ENCODE results near the gene RALB. TPM values are rescaled to one million over a fixed set of nuclear protein-coding genes. Genes with fewer than 3 reads are reported as not detected.
A peak's percentile ranks its signal among the peaks of the same experiment; 100 is the strongest.
"Not testable (repeated sequence)": the region's sequence is repeated elsewhere in the genome, so short reads cannot be mapped to it uniquely, and the experiment has no call there.

The RALB gene
- total RNA-seq, 4 donors from 2014 or later, result 18.9 to 81.0 (median 59.4) TPM

DNA sequence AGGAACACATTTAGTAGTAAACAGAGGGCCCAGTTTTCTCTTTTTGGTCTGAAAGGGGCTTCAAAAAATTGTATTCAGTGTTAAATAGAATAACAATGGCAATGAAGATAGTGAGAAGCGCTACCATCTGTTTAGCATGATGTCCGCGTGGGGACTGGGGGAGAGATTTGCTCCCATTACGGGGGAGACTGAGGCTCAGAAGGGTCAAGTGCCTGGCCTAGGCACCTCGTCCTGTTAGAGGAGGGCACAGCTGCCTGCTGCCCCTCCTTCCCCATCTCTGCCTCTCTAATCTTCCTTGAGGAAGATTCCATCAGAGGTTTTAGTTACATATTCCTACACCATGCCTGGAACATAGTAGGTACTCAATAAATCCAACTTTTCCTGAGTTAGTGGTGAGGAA, 19.4 kb upstream of the RALB start:
- intact Hi-C loops (cut with DNase I; ENCODE audit: low total_unique reads), result no loop called here
- peak; percentile 5 for DNase-seq
- 83 to 92% methylated on average over 1 to 5 of the region's 5 CpGs for WGBS, 2 donors (ENCODE audit: low coverage in 1 of 2)

DNA sequence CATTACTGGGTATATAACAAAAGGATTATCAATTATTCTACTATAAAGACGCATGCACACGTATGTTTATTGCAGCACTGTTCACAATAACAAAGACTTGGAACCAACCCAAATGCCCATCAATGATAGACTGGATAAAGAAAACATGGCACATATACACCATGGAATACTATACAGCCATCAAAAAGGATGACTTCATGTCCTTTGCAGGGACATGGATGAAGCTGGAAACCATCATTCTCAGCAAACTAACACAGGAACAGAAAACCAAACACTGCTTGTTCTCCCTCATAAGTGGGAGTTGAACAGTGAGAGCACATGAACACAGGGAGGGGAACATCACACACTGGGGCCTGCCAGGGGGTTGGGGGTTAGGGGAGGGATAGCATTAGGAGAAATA, 17.5 kb upstream of the RALB start:
- H3K27ac ChIP-seq; H3K4me3 ChIP-seq; in situ Hi-C loops (cut with MboI; ENCODE audit: low pct_ligation_motif_present in 1 of 4, low pct_unique_long_range_greater_than_20kb in 1 of 4, low sequenced_read_pairs in 3 of 4); DNase-seq; H3K36me3 ChIP-seq; H3K9me3 ChIP-seq; intact Hi-C loops (cut with DNase I; ENCODE audit: low total_unique reads); H3K27me3 ChIP-seq: not testable (repeated sequence)
- H3K4me1 ChIP-seq, result peaks cover 9 to 54% (median 36%) of the 10 kb centered on the region in 4 donors
- 90 to 100% methylated on average over 2 of the region's 2 CpGs for WGBS, 2 donors (ENCODE audit: low coverage in 1 of 2)

More for the DNA sequence above, 19.4 kb upstream of the RALB start:
- Histone ChIP-seq H3K9me3 (no peaks in the 10 kb centered on the region), H3K27ac (peak overlapping the region in 3 of 4 donors; percentile 69 to 82 (median 79)), H3K36me3 (no peaks in the 10 kb centered on the region), H3K4me1 (peaks cover 3 to 53% (median 26%) of the 10 kb centered on the region in 4 donors), H3K4me3 (no peak overlapping the region), H3K27me3 (no peaks in the 10 kb centered on the region)
- TF ChIP-seq EP300 (IDR thresholded peaks at IDR 0.05; ENCODE audit: low read depth) (no peak), POLR2AphosphoS5 (IDR thresholded peaks at IDR 0.05) (no peak), POLR2A (IDR thresholded peaks at IDR 0.05) (no peak)
- TF ChIP-seq, protein P1, sequence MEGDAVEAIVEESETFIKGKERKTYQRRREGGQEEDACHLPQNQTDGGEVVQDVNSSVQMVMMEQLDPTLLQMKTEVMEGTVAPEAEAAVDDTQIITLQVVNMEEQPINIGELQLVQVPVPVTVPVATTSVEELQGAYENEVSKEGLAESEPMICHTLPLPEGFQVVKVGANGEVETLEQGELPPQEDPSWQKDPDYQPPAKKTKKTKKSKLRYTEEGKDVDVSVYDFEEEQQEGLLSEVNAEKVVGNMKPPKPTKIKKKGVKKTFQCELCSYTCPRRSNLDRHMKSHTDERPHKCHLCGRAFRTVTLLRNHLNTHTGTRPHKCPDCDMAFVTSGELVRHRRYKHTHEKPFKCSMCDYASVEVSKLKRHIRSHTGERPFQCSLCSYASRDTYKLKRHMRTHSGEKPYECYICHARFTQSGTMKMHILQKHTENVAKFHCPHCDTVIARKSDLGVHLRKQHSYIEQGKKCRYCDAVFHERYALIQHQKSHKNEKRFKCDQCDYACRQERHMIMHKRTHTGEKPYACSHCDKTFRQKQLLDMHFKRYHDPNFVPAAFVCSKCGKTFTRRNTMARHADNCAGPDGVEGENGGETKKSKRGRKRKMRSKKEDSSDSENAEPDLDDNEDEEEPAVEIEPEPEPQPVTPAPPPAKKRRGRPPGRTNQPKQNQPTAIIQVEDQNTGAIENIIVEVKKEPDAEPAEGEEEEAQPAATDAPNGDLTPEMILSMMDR (IDR thresholded peaks at IDR 0.05), result no peak
- in situ Hi-C loops (cut with MboI; ENCODE audit: low pct_ligation_motif_present in 1 of 4, low pct_unique_long_range_greater_than_20kb in 1 of 4, low sequenced_read_pairs in 3 of 4), result no loop called here

DNA sequence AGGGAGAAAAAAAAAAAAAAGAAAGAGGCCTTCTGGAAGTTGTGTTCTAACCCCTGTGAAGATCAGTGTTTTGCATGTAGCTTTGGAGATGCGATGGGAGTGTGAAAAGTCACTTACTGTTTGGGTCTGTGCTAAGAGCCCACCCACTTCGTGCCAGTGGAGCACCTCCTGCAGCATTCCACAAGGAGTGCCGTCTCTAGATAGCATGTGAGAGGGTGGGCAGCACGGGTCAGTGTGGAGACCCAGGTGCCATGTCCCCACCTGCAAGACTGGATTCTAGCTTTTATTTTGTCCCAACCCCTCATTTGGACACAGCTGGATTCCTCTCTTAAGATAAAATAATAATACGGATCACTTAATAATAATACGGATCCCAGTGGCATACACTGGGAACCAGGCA, 17.0 kb upstream of the RALB start:
- Histone ChIP-seq H3K4me3 (no peak overlapping the region), H3K27me3 (no peaks in the 10 kb centered on the region), H3K9me3 (no peaks in the 10 kb centered on the region), H3K36me3 (no peaks in the 10 kb centered on the region), H3K4me1 (peaks cover 8 to 48% (median 32%) of the 10 kb centered on the region in 4 donors), H3K27ac (no peak overlapping the region)
- in situ Hi-C loops (cut with MboI; ENCODE audit: low pct_ligation_motif_present in 1 of 4, low pct_unique_long_range_greater_than_20kb in 1 of 4, low sequenced_read_pairs in 3 of 4) (no loop called here), intact Hi-C loops (cut with DNase I; ENCODE audit: low total_unique reads) (no loop called here)
- TF ChIP-seq, protein P1 (IDR thresholded peaks at IDR 0.05), result no peak
- no peak for TF ChIP-seq POLR2A (IDR thresholded peaks at IDR 0.05)
- TF ChIP-seq POLR2AphosphoS5 (IDR thresholded peaks at IDR 0.05), result no peak
- TF ChIP-seq EP300 (IDR thresholded peaks at IDR 0.05; ENCODE audit: low read depth), result no peak
- no peak for DNase-seq
- WGBS, 2 donors (ENCODE audit: low coverage in 1 of 2), result 89 to 94% methylated on average over 3 to 6 of the region's 6 CpGs

DNA sequence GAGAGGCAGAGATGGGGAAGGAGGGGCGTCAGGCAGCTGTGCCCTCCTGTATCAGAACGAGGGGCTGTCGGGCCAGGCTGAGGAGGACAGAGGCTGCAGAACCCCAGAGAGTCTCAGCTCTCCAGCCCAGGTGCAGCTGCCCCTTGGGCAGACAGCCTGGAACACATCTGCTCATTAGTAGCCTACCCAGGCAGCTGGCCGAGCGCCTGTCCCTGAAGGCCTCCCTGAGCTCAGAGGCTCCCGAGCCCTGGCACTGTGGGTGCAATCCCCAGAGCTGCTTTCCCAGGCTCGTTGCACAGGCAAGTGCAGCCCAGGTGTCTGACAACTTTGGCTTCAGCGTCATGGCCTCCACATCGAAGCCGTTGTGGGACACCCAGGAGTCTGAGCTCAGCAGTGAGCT, 16.3 kb upstream of the RALB start:
- intact Hi-C loops (cut with DNase I; ENCODE audit: low total_unique reads), result no loop called here
- H3K9me3 ChIP-seq, result no peaks in the 10 kb centered on the region
- H3K27me3 ChIP-seq, result no peaks in the 10 kb centered on the region
- in situ Hi-C loops (cut with MboI; ENCODE audit: low pct_ligation_motif_present in 1 of 4, low pct_unique_long_range_greater_than_20kb in 1 of 4, low sequenced_read_pairs in 3 of 4), result no loop called here
- no peak overlapping the region for H3K4me3 ChIP-seq
- 96% methylated on average over 9 of the region's 10 CpGs; no CpG with 5 or more reads in 1 of the 2 donors for WGBS, 2 donors (ENCODE audit: low coverage in 1 of 2)
- no peaks in the 10 kb centered on the region for H3K36me3 ChIP-seq
- TF ChIP-seq EP300 (IDR thresholded peaks at IDR 0.05; ENCODE audit: low read depth) (no peak), POLR2AphosphoS5 (IDR thresholded peaks at IDR 0.05) (no peak), POLR2A (IDR thresholded peaks at IDR 0.05) (no peak)
- TF ChIP-seq, protein P1 (IDR thresholded peaks at IDR 0.05), result no peak
- no peak overlapping the region for H3K27ac ChIP-seq
- peaks cover 7 to 42% (median 26%) of the 10 kb centered on the region in 4 donors for H3K4me1 ChIP-seq
- peak; percentile 7 for DNase-seq

DNA sequence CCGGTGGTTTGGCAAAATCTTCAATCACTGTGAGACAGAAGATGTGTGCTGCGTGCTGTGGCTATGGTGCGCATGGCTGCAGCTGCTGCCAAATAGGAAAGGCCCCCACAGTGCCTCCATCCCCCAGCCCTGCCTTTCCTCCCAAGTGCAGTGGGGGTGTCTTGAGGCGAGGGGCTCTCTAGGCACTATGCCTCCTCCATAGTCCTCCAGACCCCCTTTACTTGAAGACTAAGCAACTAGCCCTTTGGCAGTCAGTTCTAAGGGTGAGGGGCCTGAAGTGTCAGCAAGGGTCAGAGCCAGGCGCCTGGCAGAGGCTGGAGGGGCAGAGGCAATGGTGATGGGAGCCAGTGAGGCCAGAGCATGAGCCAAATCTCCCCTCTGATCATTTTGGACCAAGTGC, 15.9 kb upstream of the RALB start:
- WGBS, 2 donors (ENCODE audit: low coverage in 1 of 2), result 78% methylated on average over 5 of the region's 5 CpGs; no CpG with 5 or more reads in 1 of the 2 donors
- DNase-seq, result no peak
- Histone ChIP-seq H3K27ac (no peak overlapping the region), H3K27me3 (no peaks in the 10 kb centered on the region), H3K4me1 (peaks cover 7 to 37% (median 24%) of the 10 kb centered on the region in 4 donors), H3K4me3 (no peak overlapping the region), H3K9me3 (no peaks in the 10 kb centered on the region), H3K36me3 (no peaks in the 10 kb centered on the region)
- TF ChIP-seq POLR2AphosphoS5 (IDR thresholded peaks at IDR 0.05) (no peak), EP300 (IDR thresholded peaks at IDR 0.05; ENCODE audit: low read depth) (no peak), POLR2A (IDR thresholded peaks at IDR 0.05) (no peak)
- TF ChIP-seq, protein P1 (IDR thresholded peaks at IDR 0.05), result no peak
- intact Hi-C loops (cut with DNase I; ENCODE audit: low total_unique reads) (no loop called here), in situ Hi-C loops (cut with MboI; ENCODE audit: low pct_ligation_motif_present in 1 of 4, low pct_unique_long_range_greater_than_20kb in 1 of 4, low sequenced_read_pairs in 3 of 4) (no loop called here)

Measured in transverse colon (tissue), 4 donors.